ENCODE results near the gene B3GNT7.

The B3GNT7 gene

DNA sequence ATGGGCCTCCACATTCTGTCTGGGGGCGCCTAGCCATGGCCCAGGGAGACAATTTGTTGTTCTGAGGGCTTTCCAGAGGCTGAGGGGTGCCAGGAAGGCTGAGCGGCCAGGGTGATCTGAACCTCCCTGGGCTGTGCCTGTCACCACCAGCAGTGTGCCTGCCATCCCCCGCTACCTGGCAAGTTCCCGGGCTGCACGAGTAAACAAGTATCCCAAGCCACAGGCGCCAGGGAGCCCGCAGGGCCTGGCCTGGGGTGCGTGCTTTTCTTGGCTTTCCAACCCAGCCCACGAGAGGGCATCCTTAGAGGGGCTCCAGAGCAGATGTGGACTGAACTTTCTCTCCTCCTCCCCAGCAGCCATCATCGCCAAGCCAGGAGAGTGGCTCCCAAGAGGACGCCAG lies 35.1 kb upstream of the B3GNT7 start:
- Mint-ChIP-seq H3K4me3 (no peak overlapping the region), H3K27ac (no peak overlapping the region)

DNA sequence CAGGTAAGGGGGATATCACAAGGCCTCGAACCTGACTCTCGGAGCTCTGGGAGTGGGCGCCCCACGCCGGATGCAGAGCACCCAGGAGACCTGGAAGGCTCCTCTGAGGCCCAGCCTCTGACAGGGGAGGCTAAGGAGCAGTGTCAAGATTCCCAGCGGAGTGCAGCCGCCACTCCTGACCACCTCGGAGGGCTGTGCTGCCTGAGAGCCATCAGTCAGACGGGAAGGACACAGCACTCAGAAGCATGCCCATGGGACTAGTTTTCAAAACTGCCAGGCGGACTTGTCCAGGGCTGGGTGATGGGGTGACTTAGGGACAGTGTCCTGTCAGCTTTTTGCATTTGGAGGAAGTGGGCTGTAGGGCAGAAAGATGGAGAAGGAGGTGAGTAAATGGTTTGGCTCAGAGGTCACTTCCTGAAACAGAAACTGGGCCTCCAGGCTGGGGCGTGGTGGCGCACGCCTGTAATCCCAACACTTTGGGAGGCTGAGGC lies 34.6 kb upstream of the B3GNT7 start:
- Mint-ChIP-seq H3K9me3 (peaks cover 0 to 6% of the 10 kb centered on the region in 2 donors), H3K4me1 (peaks cover 22 to 35% of the 10 kb centered on the region in 2 donors), H3K4me3 (no peak overlapping the region), H3K27ac (peak overlapping the region; percentile 74), H3K36me3 (peaks cover 29 to 30% of the 10 kb centered on the region in 2 donors), H3K27me3 (no peaks in the 10 kb centered on the region)
- DNase-seq, result no peak
- ATAC-seq (replicated peaks), result no peak

More for the DNA sequence above, 35.1 kb upstream of the B3GNT7 start:
- no peaks in the 10 kb centered on the region for H3K27me3 Mint-ChIP-seq
- peaks cover 0 to 6% of the 10 kb centered on the region in 2 donors for H3K9me3 Mint-ChIP-seq
- ATAC-seq (replicated peaks) (no peak), DNase-seq (no peak)
- peaks cover 22 to 35% of the 10 kb centered on the region in 2 donors for H3K4me1 Mint-ChIP-seq
- peaks cover 27 to 28% of the 10 kb centered on the region in 2 donors for H3K36me3 Mint-ChIP-seq

- ATAC-seq (replicated peaks) (peak; percentile 96 to 97), DNase-seq (peak; percentile 41)
- peak overlapping the region; percentile 88 for H3K27ac Mint-ChIP-seq
- peaks cover 30 to 31% of the 10 kb centered on the region in 2 donors for H3K36me3 Mint-ChIP-seq
- H3K9me3 Mint-ChIP-seq, result peaks cover 0 to 6% of the 10 kb centered on the region in 2 donors
- H3K4me1 Mint-ChIP-seq, result peaks cover 22 to 35% of the 10 kb centered on the region in 2 donors
- H3K4me3 Mint-ChIP-seq, result peak overlapping the region; percentile 37 to 41
- no peaks in the 10 kb centered on the region for H3K27me3 Mint-ChIP-seq
Measured at GRCh38 chr2:231361701-231362554, 33.6 kb upstream of the B3GNT7 start.

DNA sequence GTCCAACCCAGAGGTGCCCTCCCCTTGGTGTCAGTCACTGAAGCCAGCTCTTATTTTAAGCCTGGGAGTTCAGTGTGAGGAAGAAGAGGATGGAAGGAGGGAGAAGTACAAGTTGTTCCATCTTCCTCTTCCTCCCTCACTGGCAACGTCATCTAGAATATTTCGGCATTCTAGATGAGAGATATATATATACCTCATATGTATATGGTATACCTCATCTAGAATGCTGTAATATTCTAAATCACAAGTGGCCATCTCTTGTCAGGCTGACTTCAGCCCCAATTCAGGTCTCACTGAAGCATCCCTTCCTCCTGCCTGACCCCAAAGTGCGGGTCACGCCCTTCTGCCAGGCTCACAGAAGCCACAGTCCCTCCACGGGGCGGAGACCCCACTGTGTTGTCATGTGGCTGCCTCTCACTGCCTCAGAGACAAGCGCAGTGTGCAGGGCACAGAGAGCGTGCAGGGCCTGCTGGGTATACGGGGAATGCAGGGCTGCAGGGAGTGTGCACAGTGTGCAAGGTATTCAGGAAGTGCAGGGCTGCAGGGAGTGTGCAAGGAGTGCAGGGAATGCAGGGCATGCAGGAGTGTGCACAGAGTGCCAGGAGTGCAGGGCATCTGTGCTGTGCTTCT lies 32.8 kb upstream of the B3GNT7 start:
- Mint-ChIP-seq H3K4me3 (peak overlapping the region; percentile 37 to 41), H3K27ac (peak overlapping the region; percentile 88), H3K36me3 (peaks cover 30 to 31% of the 10 kb centered on the region in 2 donors), H3K27me3 (no peaks in the 10 kb centered on the region), H3K4me1 (peaks cover 21 to 35% of the 10 kb centered on the region in 2 donors), H3K9me3 (peaks cover 0 to 6% of the 10 kb centered on the region in 2 donors)
- no peak for ATAC-seq (replicated peaks)
- DNase-seq, result no peak

GRCh38 chr2:231364061-231364460 lies 31.4 kb upstream of the B3GNT7 start:
- ATAC-seq (replicated peaks), result no peak
- DNase-seq, result no peak
- H3K36me3 Mint-ChIP-seq, result peaks cover 26% of the 10 kb centered on the region in 2 donors
- no peak overlapping the region for H3K4me3 Mint-ChIP-seq
- H3K27me3 Mint-ChIP-seq, result no peaks in the 10 kb centered on the region
- no peak overlapping the region for H3K27ac Mint-ChIP-seq
- peaks cover 0 to 6% of the 10 kb centered on the region in 2 donors for H3K9me3 Mint-ChIP-seq
- H3K4me1 Mint-ChIP-seq, result peaks cover 21 to 35% of the 10 kb centered on the region in 2 donors

DNA sequence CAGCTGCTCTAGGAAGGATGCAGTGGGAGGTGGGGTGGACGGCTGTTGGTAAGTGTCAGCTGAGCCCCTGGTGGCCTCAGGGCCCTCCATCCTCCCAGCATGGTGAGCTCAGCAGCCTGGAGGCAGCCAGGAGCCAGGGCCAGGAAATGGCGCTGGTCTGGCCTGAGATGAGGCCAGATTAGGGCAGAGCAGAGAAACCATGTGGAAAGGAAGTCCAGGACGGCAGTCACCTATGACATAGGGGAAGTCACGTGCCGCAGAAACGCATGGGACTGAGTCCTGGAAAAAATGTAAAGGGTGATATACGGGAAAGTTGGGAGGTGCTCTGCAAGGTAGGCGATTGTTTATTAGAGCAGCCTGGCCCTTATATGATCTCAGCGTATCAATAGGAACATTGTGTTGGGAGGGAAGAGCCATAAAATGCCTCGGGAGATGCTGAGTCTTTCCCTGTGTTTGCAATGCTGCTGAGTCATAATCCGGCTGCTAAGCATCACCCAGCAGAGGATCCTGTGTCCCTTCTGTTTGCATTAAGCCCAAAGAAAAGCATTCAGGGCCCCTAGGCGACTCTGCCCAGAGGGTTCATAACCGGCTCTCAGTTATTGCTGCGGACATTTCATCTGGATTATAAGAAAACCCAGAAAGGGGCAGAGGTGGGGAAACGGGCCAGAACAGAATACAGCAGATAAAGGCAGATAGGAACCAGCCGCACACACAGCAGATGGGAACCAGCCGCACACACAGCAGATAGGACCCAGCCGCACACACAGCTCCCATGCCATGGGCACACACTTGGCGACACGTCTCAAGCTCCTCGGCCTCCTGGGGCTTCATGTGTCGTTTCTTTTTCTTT lies 30.3 kb upstream of the B3GNT7 start:
- Mint-ChIP-seq H3K9me3 (peaks cover 0 to 6% of the 10 kb centered on the region in 2 donors), H3K4me1 (peaks cover 21 to 35% of the 10 kb centered on the region in 2 donors), H3K27me3 (no peaks in the 10 kb centered on the region), H3K27ac (no peak overlapping the region), H3K36me3 (peaks cover 23 to 26% of the 10 kb centered on the region in 2 donors), H3K4me3 (no peak overlapping the region)
- DNase-seq, result no peak
- no peak for ATAC-seq (replicated peaks)

DNA sequence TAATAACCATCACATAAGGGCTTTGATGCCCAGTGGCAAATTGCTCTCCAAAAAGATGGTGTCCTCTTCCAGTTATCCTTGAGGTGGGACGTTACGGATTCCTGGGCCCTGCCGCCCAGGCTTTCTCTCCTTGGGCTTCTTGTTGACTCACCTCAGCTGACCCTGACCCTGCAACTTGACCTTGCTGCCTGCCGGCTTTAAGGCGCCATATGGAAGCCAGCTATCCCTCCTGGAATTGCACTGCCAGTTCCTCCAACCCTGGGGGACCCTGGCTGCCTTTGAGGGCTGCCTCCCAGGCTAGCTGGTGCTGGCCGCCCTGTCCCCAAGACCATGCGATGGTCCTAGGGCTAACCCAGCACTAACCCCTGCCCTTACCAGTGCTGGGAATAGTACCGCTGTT lies 28.3 kb upstream of the B3GNT7 start:
- Mint-ChIP-seq H3K36me3 (peaks cover 11 to 13% of the 10 kb centered on the region in 2 donors), H3K4me3 (no peak overlapping the region), H3K9me3 (peaks cover 0 to 4% of the 10 kb centered on the region in 2 donors), H3K27ac (no peak overlapping the region), H3K4me1 (peaks cover 12 to 21% of the 10 kb centered on the region in 2 donors), H3K27me3 (no peaks in the 10 kb centered on the region)
- no peak for ATAC-seq (replicated peaks)
- no peak for DNase-seq

DNA sequence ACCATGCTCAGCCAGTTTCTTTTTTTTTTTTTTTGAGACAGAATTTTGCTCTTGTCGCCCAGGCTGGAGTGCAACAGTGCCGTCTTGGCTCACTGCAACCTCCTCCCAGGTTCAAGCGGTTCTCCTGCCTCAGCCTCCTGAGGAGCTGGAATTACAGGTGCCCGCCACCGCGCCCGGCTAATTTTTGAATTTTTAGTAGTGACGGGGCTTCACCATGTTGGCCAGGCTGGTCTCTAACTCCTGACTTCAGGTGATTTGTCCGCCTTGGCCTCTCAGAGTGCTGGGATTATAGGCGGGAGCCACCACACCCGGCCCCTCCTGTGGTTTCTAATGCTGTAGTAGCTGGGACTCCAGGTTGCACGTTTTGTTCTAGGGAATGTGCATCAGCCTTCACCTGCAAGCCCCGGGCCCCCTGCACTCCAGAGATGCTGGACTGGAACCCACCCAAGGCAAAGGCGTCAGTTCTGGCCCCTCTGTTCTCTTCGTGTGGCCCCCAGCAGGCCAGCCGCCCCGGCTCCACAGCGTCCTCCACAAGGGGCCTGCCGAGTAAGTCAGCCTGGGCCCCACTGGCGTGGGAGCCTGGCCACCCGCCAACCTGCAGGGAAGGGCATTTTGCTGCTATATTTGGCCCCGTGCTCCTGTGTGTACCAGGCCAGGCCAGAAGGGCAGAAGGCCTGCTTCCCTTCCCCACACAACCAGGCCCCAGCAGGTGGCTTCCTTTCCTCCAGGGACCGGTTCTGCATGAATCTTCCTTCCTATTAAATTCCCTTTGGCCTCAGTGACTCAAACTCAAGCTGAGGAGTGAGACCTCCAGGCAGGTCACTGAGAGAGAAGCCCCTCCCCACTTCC lies 25.7 kb upstream of the B3GNT7 start:
- no peak for ATAC-seq (replicated peaks)
- Mint-ChIP-seq H3K4me1 (peaks cover 5% of the 10 kb centered on the region in 2 donors), H3K36me3 (peaks cover 4 to 6% of the 10 kb centered on the region in 2 donors), H3K27me3 (no peaks in the 10 kb centered on the region), H3K27ac (peak overlapping the region; percentile 59), H3K4me3 (no peak overlapping the region), H3K9me3 (peaks cover 0 to 4% of the 10 kb centered on the region in 2 donors)
- no peak for DNase-seq

DNA sequence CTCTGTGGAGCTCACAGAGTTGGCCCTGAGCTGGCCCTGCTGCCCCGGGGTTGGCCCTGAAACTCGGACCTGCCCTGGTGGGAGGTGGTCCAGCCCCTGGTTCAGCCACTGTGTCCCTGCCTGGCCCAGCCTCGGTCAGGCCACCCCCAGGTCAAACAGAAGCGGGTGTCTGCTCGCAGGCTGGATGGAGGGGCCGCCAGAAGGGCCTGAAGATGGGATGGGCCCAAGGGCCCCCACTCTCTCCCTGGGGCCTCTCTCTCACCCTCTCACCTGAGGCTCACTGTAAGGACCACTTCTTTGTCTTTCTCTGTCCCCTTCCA lies 25.1 kb upstream of the B3GNT7 start:
- no peak overlapping the region for H3K4me3 Mint-ChIP-seq
- peaks cover 3 to 4% of the 10 kb centered on the region in 2 donors for H3K36me3 Mint-ChIP-seq
- H3K4me1 Mint-ChIP-seq, result peaks cover 0 to 1% of the 10 kb centered on the region in 2 donors
- H3K27ac Mint-ChIP-seq, result peak overlapping the region; percentile 59
- no peak for DNase-seq
- ATAC-seq (replicated peaks), result no peak
- no peaks in the 10 kb centered on the region for H3K27me3 Mint-ChIP-seq
- no peaks in the 10 kb centered on the region for H3K9me3 Mint-ChIP-seq

GRCh38 chr2:231370749-231371429 lies 24.6 kb upstream of the B3GNT7 start:
- Mint-ChIP-seq H3K9me3 (no peaks in the 10 kb centered on the region), H3K4me1 (peaks cover 0 to 1% of the 10 kb centered on the region in 2 donors), H3K27me3 (no peaks in the 10 kb centered on the region), H3K36me3 (peaks cover under 1 to 2% of the 10 kb centered on the region in 2 donors), H3K4me3 (no peak overlapping the region), H3K27ac (no peak overlapping the region)
- ATAC-seq (replicated peaks) (no peak), DNase-seq (no peak)

- Mint-ChIP-seq H3K9me3 (no peaks in the 10 kb centered on the region), H3K27ac (no peak overlapping the region), H3K4me3 (no peak overlapping the region), H3K4me1 (peaks cover 0 to 1% of the 10 kb centered on the region in 2 donors), H3K27me3 (no peaks in the 10 kb centered on the region), H3K36me3 (no peaks in the 10 kb centered on the region)
- ATAC-seq (replicated peaks) (no peak), DNase-seq (no peak)
Measured at GRCh38 chr2:231371430-231372054, 24.0 kb upstream of the B3GNT7 start.

- H3K9me3 Mint-ChIP-seq, result no peaks in the 10 kb centered on the region
- no peak for DNase-seq
- peaks cover 0 to 4% of the 10 kb centered on the region in 2 donors for H3K36me3 Mint-ChIP-seq
- peaks cover 0 to 4% of the 10 kb centered on the region in 2 donors for H3K27me3 Mint-ChIP-seq
- peaks cover 0 to 1% of the 10 kb centered on the region in 2 donors for H3K4me1 Mint-ChIP-seq
- no peak for ATAC-seq (replicated peaks)
- no peak overlapping the region for H3K4me3 Mint-ChIP-seq
- H3K27ac Mint-ChIP-seq, result no peak overlapping the region
Measured at GRCh38 chr2:231372326-231372725, 23.2 kb upstream of the B3GNT7 start.

All from stimulated activated naive B cell treated with anti-CD40 and anti-IgM and Interleukin-4, amounts not matched to agents 10 μg/mL and 1 μg/mL and 100 μg/mL, for 72 hours (primary cell).